HCT116 (cell line): ENCODE data around the gene ARL8B. TPM values are rescaled to one million over a fixed set of nuclear protein-coding genes. Genes with fewer than 3 reads are reported as not detected.

Source experiments
- ATAC-seq: fragments of 200-7000 bp; cut with Tn5 transposase; 2 replicates; pipeline ENCODE4 v1.9.1; 2020; ENCODE audit warnings: mild to moderate bottlenecking, moderate library complexity
- BruUV-seq: library from RNA; stranded (reverse); fragments of 400-500 nt; replicated peaks from 2 replicates; lab custom pipeline; 2021; lab: Mats Ljungman, UMichigan
- CTCF ChIA-PET: fragments of 300-600 bp; sonication (Branson Sonifier 250); formaldehyde crosslinking; loops from one replicate; lab custom pipeline; 2021; ENCODE audit warnings: antibody characterized with exemption; lab: Charles Lee
- POLR2A ChIA-PET: fragments of 300-600, 350-600 bp; sonication (Branson Sonifier 250); formaldehyde crosslinking; loops from one replicate; lab custom pipeline; 2021; ENCODE audit warnings: antibody characterized with exemption; lab: Charles Lee
- RAD21 ChIA-PET, 2 experiments: fragments of 300-600 bp; sonication (Branson Sonifier 250); formaldehyde crosslinking; loops; one replicate each; lab custom pipeline; 2023; ENCODE audit warnings: low total read pairs in 2 of 2; ENCODE audit not compliant: uncharacterized antibody in 2 of 2, unreplicated experiment in 2 of 2, low non-redundant PET in 1 of 2; lab: Charles Lee
- DNase-seq: peaks from one replicate; pipeline ENCODE4 v3.0.0-alpha.2; 2010; ENCODE audit warnings: low read depth, low spot score
- H2AFZ ChIP-seq: fragments of 200-600 bp; shearing (Covaris generic), sonication (generic); 2 replicates; pipeline ENCODE4 v1.6.1; 2017; ENCODE audit warnings: low read depth, mixed run types, mixed read lengths, antibody characterized with exemption, low read length; ENCODE audit not compliant: poor library complexity, severe bottlenecking
- H3K27ac ChIP-seq: 2 replicates; pipeline ENCODE4 v1.5.1; 2012; ENCODE audit warnings: low read depth, low read length
- H3K27me3 ChIP-seq: fragments of 200-600 bp; sonication (generic); 2 replicates; pipeline ENCODE4 v1.6.1; 2016; ENCODE audit warnings: mixed run types, low read length, mixed read lengths; ENCODE audit not compliant: insufficient read depth
- H3K36me3 ChIP-seq, 2 experiments: fragments of 200-500 bp in 1 of 2; fragments of 200-600 bp in 1 of 2; sonication (Bioruptor generic) in 1 of 2; sonication (generic) in 1 of 2; 2 replicates each; pipeline versions ENCODE4 v1.5.1 to v1.6.1; 2014 to 2016; ENCODE audit warnings: low read length in 2 of 2, inconsistent platforms in 1 of 2, mixed read lengths in 1 of 2, mixed run types in 1 of 2; ENCODE audit not compliant: insufficient read depth in 2 of 2, control insufficient read depth in 1 of 2
- H3K4me1 ChIP-seq, 2 experiments: fragments of 200-600 bp in 1 of 2; sonication (generic) in 1 of 2; 2 replicates each; pipeline versions ENCODE4 v1.5.1 to v1.6.1; 2012 to 2017; ENCODE audit warnings: low read length in 2 of 2, inconsistent platforms in 1 of 2, mild to moderate bottlenecking in 1 of 2, mixed read lengths in 1 of 2, mixed run types in 1 of 2, moderate library complexity in 1 of 2; ENCODE audit not compliant: insufficient read depth in 2 of 2, control insufficient read depth in 1 of 2
- H3K4me2 ChIP-seq: fragments of 200-600 bp; sonication (generic); 2 replicates; pipeline ENCODE4 v1.6.1; 2017; ENCODE audit warnings: mixed run types, low read length, mixed read lengths
- H3K4me3 ChIP-seq, 2 experiments: fragments of 200-600 bp in 1 of 2; sonication (generic) in 1 of 2; replicated peaks in 1 of 2; 2 replicates each; pipeline ENCODE4 v1.5.1; 2011 to 2016; ENCODE audit warnings: low read length in 2 of 2, control low read depth in 1 of 2, low read depth in 1 of 2, mild to moderate bottlenecking in 1 of 2, mixed read lengths in 1 of 2, mixed run types in 1 of 2
- H3K79me2 ChIP-seq: fragments of 200-600 bp; sonication (generic); 2 replicates; pipeline ENCODE4 v1.6.1; 2017; ENCODE audit warnings: mild to moderate bottlenecking, mixed run types, low read length, moderate library complexity, mixed read lengths; ENCODE audit not compliant: insufficient read depth
- H3K9ac ChIP-seq: fragments of 200-600 bp; sonication (generic); 2 replicates; pipeline ENCODE4 v1.6.1; 2016; ENCODE audit warnings: low read length, mixed read lengths
- H3K9me2 ChIP-seq: fragments of 200-600 bp; sonication (generic), shearing (Covaris generic); 2 replicates; pipeline ENCODE4 v1.6.1; 2017; ENCODE audit warnings: mixed run types, mild to moderate bottlenecking, moderate library complexity; ENCODE audit not compliant: insufficient read depth
- H3K9me3 ChIP-seq, 2 experiments: fragments of 200-500 bp in 1 of 2; fragments of 200-600 bp in 1 of 2; sonication (Bioruptor generic) in 1 of 2; sonication (generic) in 1 of 2; 2 replicates each; pipeline ENCODE4 v1.6.1; 2014 to 2017; ENCODE audit warnings: low read length in 2 of 2, mixed read lengths in 2 of 2, inconsistent platforms in 1 of 2, low read depth in 1 of 2, mild to moderate bottlenecking in 1 of 2, mixed run types in 1 of 2, moderate library complexity in 1 of 2; ENCODE audit not compliant: control insufficient read depth in 1 of 2, insufficient read depth in 1 of 2
- H4K20me1 ChIP-seq: fragments of 200-600 bp; sonication (generic), shearing (Covaris generic); 2 replicates; pipeline ENCODE4 v1.6.1; 2017; ENCODE audit warnings: mixed run types, mild to moderate bottlenecking, moderate library complexity; ENCODE audit not compliant: insufficient read depth
- ATF3 ChIP-seq: IDR thresholded peaks from 2 replicates; pipeline ENCODE4 v1.6.1; 2012
- CBX3 ChIP-seq: IDR thresholded peaks from 2 replicates; pipeline ENCODE4 v1.6.1; 2012; ENCODE audit warnings: low read depth
- CEBPB ChIP-seq: IDR thresholded peaks from 2 replicates; pipeline ENCODE4 v1.6.1; 2012; ENCODE audit warnings: low read depth
- CTCF ChIP-seq, 3 experiments: fragments of 200-600 bp in 1 of 3; sonication (generic) in 1 of 3; IDR thresholded peaks in 2 of 3; conservative IDR thresholded peaks in 1 of 3; 2 replicates each; pipeline ENCODE4 v1.5.1; 2012 to 2017; ENCODE audit warnings: low read depth in 2 of 3, low read length in 2 of 3, antibody characterized with exemption in 1 of 3, borderline replicate concordance in 1 of 3, control low read depth in 1 of 3, mild to moderate bottlenecking in 1 of 3, mixed read lengths in 1 of 3, mixed run types in 1 of 3, moderate library complexity in 1 of 3; ENCODE audit not compliant: insufficient read depth in 1 of 3
- EZH2 ChIP-seq: fragments of 200-600 bp; sonication (generic); IDR thresholded peaks from 2 replicates; pipeline ENCODE4 v1.6.1; 2017; ENCODE audit warnings: antibody characterized with exemption, mixed run types
- POLR2AphosphoS5 ChIP-seq: IDR thresholded peaks from 2 replicates; pipeline ENCODE4 v1.6.1; 2011; ENCODE audit warnings: mild to moderate bottlenecking, low read depth, low read length, moderate library complexity
- RAD21 ChIP-seq: IDR thresholded peaks from 2 replicates; pipeline ENCODE4 v1.6.1; 2012; ENCODE audit warnings: low read depth, mild to moderate bottlenecking
- SP1 ChIP-seq: IDR thresholded peaks from 2 replicates; pipeline ENCODE4 v1.6.1; 2012; ENCODE audit warnings: low read depth
- intact Hi-C: fragments of 100-400 bp; cut with micrococcal nuclease; formaldehyde crosslinking; loops from 2 replicates; pipeline ENCODE4 v1.10.0; 2022
- total RNA-seq: library from RNA; stranded (reverse); gene quantifications from one replicate; pipeline ENCODE4 v1.2.1, GENCODE V29; 2021; ENCODE audit not compliant: unreplicated experiment

Gene ARL8B
- total RNA-seq, 1 experiment from 2014 or later: 38.1 TPM

- H3K4me1 ChIP-seq: no peaks in the 10 kb centered on the region
- intact Hi-C loops: loop anchor here (10.0 kb wide), 1 partner anchor 568 kb away; no protein-coding TSS in a partner anchor
- DNase-seq: no peak
- RAD21 ChIA-PET: no interaction called here
- POLR2A ChIA-PET: no interaction called here
- peaks cover under 1% of the 10 kb centered on the region; the same call in 1 of the 2 replicates for H3K27me3 ChIP-seq
- no peaks in the 10 kb centered on the region for H3K79me2 ChIP-seq
- no peak overlapping the region for H3K9ac ChIP-seq
- no peak overlapping the region for H3K4me3 ChIP-seq
- CTCF ChIA-PET: no interaction called here
- TF ChIP-seq EZH2: no peak
- no peak overlapping the region for H3K4me2 ChIP-seq
- no peaks in the 10 kb centered on the region for H3K9me3 ChIP-seq
- no peak overlapping the region for H3K27ac ChIP-seq
- no peak for ATAC-seq
- BruUV-seq: no TSS peak
- H3K36me3 ChIP-seq: peaks cover 0 to 3% of the 10 kb centered on the region in 2 experiments; a peak in 1 of 4 replicates
- no peaks in the 10 kb centered on the region for H3K9me2 ChIP-seq
- no peak overlapping the region for H2AFZ ChIP-seq
- H4K20me1 ChIP-seq: no peaks in the 10 kb centered on the region
These were observed 100.4 kb downstream of the ARL8B start for GRCh38 chr3:5222283-5223005.

GRCh38 chr3:5226783-5227182 lies 104.7 kb downstream of the ARL8B start:
- Histone ChIP-seq H3K4me3 (no peak overlapping the region), H3K9me3 (no peaks in the 10 kb centered on the region), H3K27ac (no peak overlapping the region), H3K4me2 (no peak overlapping the region), H2AFZ (no peak overlapping the region), H4K20me1 (no peaks in the 10 kb centered on the region), H3K4me1 (no peaks in the 10 kb centered on the region), H3K9ac (no peak overlapping the region), H3K9me2 (no peaks in the 10 kb centered on the region), H3K27me3 (peaks cover 18% of the 10 kb centered on the region; the same call in 1 of the 2 replicates), H3K36me3 (no peaks in the 10 kb centered on the region), H3K79me2 (no peaks in the 10 kb centered on the region)
- POLR2A ChIA-PET: no interaction called here
- CTCF ChIA-PET: no interaction called here
- BruUV-seq: no TSS peak
- DNase-seq (peak; percentile 3), ATAC-seq (no peak)
- RAD21 ChIA-PET: no interaction called here
- intact Hi-C loops: loop anchor here (10.0 kb wide), 1 partner anchor 572 kb away; no protein-coding TSS in a partner anchor
- no peak for TF ChIP-seq CBX3
- TF ChIP-seq RAD21: peak; percentile 71
- no peak for TF ChIP-seq CEBPB
- peak; percentile 13 to 48 (median 26); a peak in 4 of 6 replicates for TF ChIP-seq CTCF (IDR thresholded peaks at IDR 0.05 in 2 of 3, conservative IDR thresholded peaks at IDR 0.05 in 1 of 3; ENCODE audit: borderline replicate concordance in 1 of 3, insufficient read depth in 1 of 3, low read depth in 2 of 3, low read length in 2 of 3)
- no peak for TF ChIP-seq EZH2
- TF ChIP-seq SP1: no peak
- TF ChIP-seq ATF3: no peak
- no peak for TF ChIP-seq POLR2AphosphoS5
